SK-N-SH (cell line): Measurements from ENCODE around the gene GNB1L. TPM values are rescaled to one million over a fixed set of nuclear protein-coding genes. Genes with fewer than 3 reads are reported as not detected.

ENCODE experiments used
- CTCF ChIA-PET: fragments of 300-600, 350-600 bp; formaldehyde crosslinking; extraction: SDS; loops from one replicate; lab custom pipeline; 2021; lab: Yijun Ruan, JAX
- POLR2A ChIA-PET: fragments of 350-600 bp; sonication (Branson Sonifier 250); formaldehyde crosslinking; extraction: SDS; loops from one replicate; lab custom pipeline; 2020; ENCODE audit warnings: antibody characterized with exemption, inconsistent platforms; lab: Yijun Ruan, JAX
- DNase-seq: peaks from one replicate; pipeline ENCODE4 v3.0.0; 2012
- H2AFZ ChIP-seq: fragments of 200-600 bp; sonication (generic); 2 replicates; pipeline ENCODE4 v1.8.1; 2016; ENCODE audit warnings: antibody characterized with exemption, mild to moderate bottlenecking, low read depth
- H3F3A ChIP-seq: fragments of 200-600 bp; sonication (generic); replicated peaks from 2 replicates; pipeline ENCODE3; 2016; ENCODE audit warnings: antibody characterized with exemption, mild to moderate bottlenecking; ENCODE audit not compliant: insufficient read depth
- H3K27ac ChIP-seq, 2 experiments: fragments of 200-500 bp in 1 of 2; fragments of 200-600 bp in 1 of 2; sonication (Bioruptor generic) in 1 of 2; sonication (generic), shearing (Covaris generic) in 1 of 2; 2 replicates each; pipeline versions ENCODE4 v1.5.1 to v1.6.1; 2014 to 2016; ENCODE audit warnings: low read depth in 2 of 2, inconsistent platforms in 1 of 2, low read length in 1 of 2, mild to moderate bottlenecking in 1 of 2, mixed read lengths in 1 of 2
- H3K27me3 ChIP-seq: fragments of 200-600 bp; sonication (generic), shearing (Covaris generic); 2 replicates; pipeline ENCODE4 v1.6.1; 2016; ENCODE audit warnings: mixed run types; ENCODE audit not compliant: insufficient read depth
- H3K36me3 ChIP-seq, 2 experiments: fragments of 200-500 bp in 1 of 2; fragments of 200-600 bp in 1 of 2; sonication (Bioruptor generic) in 1 of 2; sonication (generic) in 1 of 2; replicated peaks in 1 of 2; 2 replicates each; pipeline versions ENCODE3 to v1.5.1; 2014 to 2016; ENCODE audit warnings: low read length in 1 of 2, mild to moderate bottlenecking in 1 of 2; ENCODE audit not compliant: insufficient read depth in 2 of 2, control insufficient read depth in 1 of 2
- H3K4me1 ChIP-seq, 2 experiments: fragments of 200-500 bp in 1 of 2; fragments of 200-600 bp in 1 of 2; sonication (Bioruptor generic) in 1 of 2; sonication (generic), shearing (Covaris generic) in 1 of 2; 2 replicates each; pipeline versions ENCODE4 v1.5.1 to v1.6.1; 2014 to 2016; ENCODE audit warnings: low read depth in 1 of 2, low read length in 1 of 2, mixed run types in 1 of 2; ENCODE audit not compliant: insufficient read depth in 2 of 2, control insufficient read depth in 1 of 2
- H3K4me2 ChIP-seq: fragments of 200-600 bp; sonication (generic), shearing (Covaris generic); 2 replicates; pipeline ENCODE4 v1.6.1; 2017; ENCODE audit warnings: mixed run types
- H3K4me3 ChIP-seq, 2 experiments: fragments of 200-500 bp in 1 of 2; fragments of 200-600 bp in 1 of 2; sonication (Bioruptor generic) in 1 of 2; sonication (generic), shearing (Covaris generic) in 1 of 2; 2 replicates each; pipeline versions ENCODE4 v1.5.1 to v1.8.1; 2014 to 2016; ENCODE audit warnings: low read depth in 2 of 2, inconsistent platforms in 1 of 2, low read length in 1 of 2, mild to moderate bottlenecking in 1 of 2, mixed read lengths in 1 of 2, moderate library complexity in 1 of 2
- H3K79me2 ChIP-seq: fragments of 200-600 bp; sonication (generic); 2 replicates; pipeline ENCODE4 v1.8.1; 2017; ENCODE audit warnings: mild to moderate bottlenecking; ENCODE audit not compliant: insufficient read depth
- H3K9ac ChIP-seq: fragments of 200-600 bp; sonication (generic); 2 replicates; pipeline ENCODE4 v1.6.1; 2017; ENCODE audit warnings: mixed run types
- H3K9me2 ChIP-seq: fragments of 200-600 bp; sonication (generic); 2 replicates; pipeline ENCODE4 v1.6.1; 2017; ENCODE audit warnings: mixed run types
- H3K9me3 ChIP-seq: fragments of 200-600 bp; sonication (generic); 2 replicates; pipeline ENCODE4 v1.6.1; 2017; ENCODE audit warnings: mixed run types, mild to moderate bottlenecking, moderate library complexity
- H4K20me1 ChIP-seq: fragments of 200-600 bp; sonication (generic); 2 replicates; pipeline ENCODE4 v1.6.1; 2017; ENCODE audit warnings: mild to moderate bottlenecking, mixed run types; ENCODE audit not compliant: insufficient read depth
- CHD2 ChIP-seq: fragments of 150-350 bp; IDR thresholded peaks from 2 replicates; pipeline ENCODE4 v1.6.1; 2018; ENCODE audit warnings: low read length; ENCODE audit not compliant: partially characterized antibody
- ELF1 ChIP-seq: IDR thresholded peaks from 2 replicates; pipeline ENCODE4 v1.4.0; 2012
- EP300 ChIP-seq, 2 experiments: IDR thresholded peaks; 2 replicates each; pipeline versions ENCODE4 v1.4.0 to v1.6.1; 2012; ENCODE audit warnings: borderline replicate concordance in 1 of 2, low read depth in 1 of 2, low read length in 1 of 2
- EZH2phosphoT487 ChIP-seq: fragments of 200-600 bp; sonication (generic); IDR thresholded peaks from 2 replicates; pipeline ENCODE4 v1.6.1; 2017; ENCODE audit warnings: low read depth, mixed run types, mild to moderate bottlenecking, antibody characterized with exemption, moderate library complexity, borderline replicate concordance
- FOXM1 ChIP-seq: IDR thresholded peaks from 2 replicates; pipeline ENCODE4 v1.4.0; 2012; ENCODE audit warnings: low read depth, mild to moderate bottlenecking
- GATA2 ChIP-seq: sonication (generic); formaldehyde crosslinking; IDR thresholded peaks from 2 replicates; pipeline ENCODE4 v1.5.0; 2020; ENCODE audit warnings: mild to moderate bottlenecking, missing genetic modification reagents
- JUND ChIP-seq: IDR thresholded peaks from 2 replicates; pipeline ENCODE4 v1.4.0; 2012
- MXI1 ChIP-seq: IDR thresholded peaks from 2 replicates; pipeline ENCODE4 v1.6.1; 2012; ENCODE audit warnings: mild to moderate bottlenecking, low read depth, low read length, improper control_type of control experiment
- RAD21 ChIP-seq: IDR thresholded peaks from 2 replicates; pipeline ENCODE4 v1.6.1; 2012; ENCODE audit warnings: mild to moderate bottlenecking, low read length
- RCOR1 ChIP-seq: fragments of 150-350 bp; IDR thresholded peaks from 2 replicates; pipeline ENCODE4 v1.6.1; 2017; ENCODE audit warnings: antibody characterized with exemption, low read length
- YY1 ChIP-seq: IDR thresholded peaks from 2 replicates; pipeline ENCODE4 v1.4.0; 2012; ENCODE audit warnings: low read depth, mild to moderate bottlenecking
- WGBS: methylation state at CpG from one replicate; pipeline ENCODE4 v1.1.6; 2017; ENCODE audit warnings: low lambda C conversion rate; 5-methylcytosine and 5-hydroxymethylcytosine counted together
- polyA plus RNA-seq, 3 experiments: library from polyadenylated mRNA; depleted of rRNA; stranded (reverse); fragments of >200 nt; gene quantifications; 2 replicates each; pipeline ENCODE4 v1.2.3, GENCODE V29; 2012
- TF ChIP-seq, protein P1 (sequence below): IDR thresholded peaks from 2 replicates; pipeline ENCODE4; 2012
- TF ChIP-seq, protein P2 (sequence below): IDR thresholded peaks from 2 replicates; pipeline ENCODE4 v1.4.0; 2012; ENCODE audit warnings: low read depth, borderline replicate concordance
- TF ChIP-seq, protein P3 (sequence below): fragments of 150-350 bp; IDR thresholded peaks from 2 replicates; pipeline ENCODE4 v1.6.1; 2016; ENCODE audit warnings: mild to moderate bottlenecking, low read depth, low read length
- TF ChIP-seq, protein P4 (sequence below): fragments of 200-600 bp; sonication (generic); IDR thresholded peaks from 2 replicates; pipeline ENCODE4 v1.6.1; 2017; ENCODE audit warnings: antibody characterized with exemption, mild to moderate bottlenecking, moderate library complexity
- TF ChIP-seq, protein P5 (sequence below): IDR thresholded peaks from 2 replicates; pipeline ENCODE4 v1.4.0; 2012; ENCODE audit warnings: low read depth, borderline replicate concordance

Gene GNB1L
- polyA plus RNA-seq, 1 of the 3 experiments (the other 2 are of a cell fraction): 5.9 TPM

DNA sequence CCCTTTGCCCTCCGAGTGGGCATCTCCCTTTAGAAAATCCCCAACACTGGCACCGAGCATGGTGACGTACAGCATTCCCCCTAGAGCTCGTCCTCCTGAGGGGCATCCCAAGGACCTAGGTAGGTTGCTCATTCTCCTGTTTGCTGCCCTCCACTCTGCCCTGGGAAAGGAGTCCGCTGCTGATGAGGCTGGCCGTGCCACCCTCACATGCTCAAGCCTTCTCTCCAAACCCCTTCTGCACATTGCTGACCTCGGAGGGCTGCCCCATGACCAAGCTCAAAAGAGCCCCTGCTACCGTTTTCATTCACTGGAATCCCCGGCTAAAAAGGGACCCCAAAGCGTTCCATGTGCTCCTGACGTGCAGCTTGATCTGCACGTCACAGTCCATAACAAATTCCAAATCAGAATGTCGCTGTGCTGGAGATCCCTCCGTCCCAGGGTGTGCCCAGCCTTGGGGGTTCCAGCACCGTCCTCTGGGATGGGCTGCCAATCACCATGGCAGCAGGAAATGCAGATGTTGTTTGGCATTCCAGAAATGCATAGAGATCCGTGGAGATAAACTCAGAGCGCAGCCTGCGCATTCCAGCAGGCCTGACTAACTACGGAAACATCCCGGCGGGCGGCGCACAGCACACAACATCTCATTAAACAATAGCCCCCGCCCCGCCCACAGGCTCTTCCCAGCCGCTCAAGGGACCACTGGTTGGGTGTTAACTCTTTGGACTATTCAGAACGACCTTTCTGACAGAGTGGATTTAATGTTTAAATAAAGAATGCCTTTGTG lies 26.3 kb upstream of the GNB1L start (continued):
- TF ChIP-seq, protein P1, sequence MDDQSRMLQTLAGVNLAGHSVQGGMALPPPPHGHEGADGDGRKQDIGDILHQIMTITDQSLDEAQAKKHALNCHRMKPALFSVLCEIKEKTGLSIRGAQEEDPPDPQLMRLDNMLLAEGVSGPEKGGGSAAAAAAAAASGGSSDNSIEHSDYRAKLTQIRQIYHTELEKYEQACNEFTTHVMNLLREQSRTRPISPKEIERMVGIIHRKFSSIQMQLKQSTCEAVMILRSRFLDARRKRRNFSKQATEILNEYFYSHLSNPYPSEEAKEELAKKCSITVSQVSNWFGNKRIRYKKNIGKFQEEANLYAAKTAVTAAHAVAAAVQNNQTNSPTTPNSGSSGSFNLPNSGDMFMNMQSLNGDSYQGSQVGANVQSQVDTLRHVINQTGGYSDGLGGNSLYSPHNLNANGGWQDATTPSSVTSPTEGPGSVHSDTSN: peak; percentile 96

DNA sequence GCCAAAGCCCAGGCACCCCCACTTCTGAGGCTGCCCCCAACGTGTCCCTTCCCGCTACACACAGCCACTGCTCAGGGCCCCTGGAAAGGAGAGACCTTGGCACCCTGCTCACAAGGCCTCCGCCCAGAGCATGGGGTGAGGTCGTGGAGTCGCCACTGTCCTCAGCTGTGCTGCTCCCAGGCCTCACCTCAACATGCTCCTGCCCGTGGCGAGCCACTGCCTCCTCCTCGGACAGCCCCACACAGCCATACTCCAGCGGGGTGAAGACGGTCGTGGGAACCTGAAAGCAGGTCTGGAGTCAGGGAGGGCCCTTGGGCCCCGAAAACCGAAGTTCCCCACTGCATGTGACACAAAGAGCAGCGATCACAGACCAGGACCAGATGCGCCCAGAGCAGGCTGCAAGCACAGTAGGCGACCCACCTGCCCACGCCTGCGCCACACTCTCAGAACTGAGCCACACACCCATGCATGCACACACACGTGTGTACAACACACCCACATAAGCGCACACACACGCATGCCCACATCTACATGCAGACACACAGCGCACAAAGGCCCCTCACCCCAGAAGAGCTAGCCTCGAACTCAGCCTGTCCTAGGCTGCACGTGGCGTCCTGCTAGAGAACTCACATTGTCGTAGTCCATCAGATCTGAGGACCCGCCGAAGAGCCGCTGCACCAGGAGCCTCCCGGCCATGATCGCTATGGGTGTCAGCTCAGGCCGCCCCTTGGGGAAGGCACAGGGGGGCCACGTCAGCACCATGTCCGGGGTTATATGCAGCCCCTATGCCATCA lies 25.5 kb upstream of the GNB1L start:
- CTCF ChIA-PET: interaction anchor here (1.0 to 6.1 kb wide), 5 partner anchors 12 to 150 kb away, joined by 4 to 64 read pairs (median 6); no protein-coding TSS in a partner anchor
- POLR2A ChIA-PET: no interaction called here
- DNase-seq: peak; percentile 36
- Histone ChIP-seq H3K9ac (peak overlapping the region; percentile 51; the same call in 1 of the 2 replicates), H3K9me2 (no peaks in the 10 kb centered on the region), H3K9me3 (no peaks in the 10 kb centered on the region), H3F3A (peaks cover 18% of the 10 kb centered on the region), H2AFZ (no peak overlapping the region), H3K27me3 (no peaks in the 10 kb centered on the region), H3K4me3 (no peak overlapping the region; a peak in 1 of 4 replicates), H4K20me1 (no peaks in the 10 kb centered on the region), H3K4me2 (peak overlapping the region; percentile 52), H3K36me3 (no peaks in the 10 kb centered on the region), H3K27ac (peak overlapping the region in 1 of 2 experiments; percentile 73; a peak in 2 of 4 replicates), H3K79me2 (peaks cover 26% of the 10 kb centered on the region; the same call in 1 of the 2 replicates), H3K4me1 (peaks cover 41 to 46% of the 10 kb centered on the region in 2 experiments; a peak in 3 of 4 replicates)
- WGBS: 92% methylated on average over 23 of the region's 34 CpGs
- TF ChIP-seq, protein P2, sequence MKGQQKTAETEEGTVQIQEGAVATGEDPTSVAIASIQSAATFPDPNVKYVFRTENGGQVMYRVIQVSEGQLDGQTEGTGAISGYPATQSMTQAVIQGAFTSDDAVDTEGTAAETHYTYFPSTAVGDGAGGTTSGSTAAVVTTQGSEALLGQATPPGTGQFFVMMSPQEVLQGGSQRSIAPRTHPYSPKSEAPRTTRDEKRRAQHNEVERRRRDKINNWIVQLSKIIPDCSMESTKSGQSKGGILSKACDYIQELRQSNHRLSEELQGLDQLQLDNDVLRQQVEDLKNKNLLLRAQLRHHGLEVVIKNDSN: no peak
- TF ChIP-seq RAD21 (no peak), ELF1 (no peak), EZH2phosphoT487 (no peak), MXI1 (no peak), CHD2 (no peak), GATA2 (no peak), RCOR1 (no peak), JUND (no peak), YY1 (no peak), EP300 (IDR thresholded peaks at IDR 0.05; ENCODE audit: borderline replicate concordance in 1 of 2, low read depth in 1 of 2, low read length in 1 of 2) (no peak), FOXM1 (no peak)
- TF ChIP-seq, protein P3, sequence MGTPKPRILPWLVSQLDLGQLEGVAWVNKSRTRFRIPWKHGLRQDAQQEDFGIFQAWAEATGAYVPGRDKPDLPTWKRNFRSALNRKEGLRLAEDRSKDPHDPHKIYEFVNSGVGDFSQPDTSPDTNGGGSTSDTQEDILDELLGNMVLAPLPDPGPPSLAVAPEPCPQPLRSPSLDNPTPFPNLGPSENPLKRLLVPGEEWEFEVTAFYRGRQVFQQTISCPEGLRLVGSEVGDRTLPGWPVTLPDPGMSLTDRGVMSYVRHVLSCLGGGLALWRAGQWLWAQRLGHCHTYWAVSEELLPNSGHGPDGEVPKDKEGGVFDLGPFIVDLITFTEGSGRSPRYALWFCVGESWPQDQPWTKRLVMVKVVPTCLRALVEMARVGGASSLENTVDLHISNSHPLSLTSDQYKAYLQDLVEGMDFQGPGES: no peak
- TF ChIP-seq, protein P4, sequence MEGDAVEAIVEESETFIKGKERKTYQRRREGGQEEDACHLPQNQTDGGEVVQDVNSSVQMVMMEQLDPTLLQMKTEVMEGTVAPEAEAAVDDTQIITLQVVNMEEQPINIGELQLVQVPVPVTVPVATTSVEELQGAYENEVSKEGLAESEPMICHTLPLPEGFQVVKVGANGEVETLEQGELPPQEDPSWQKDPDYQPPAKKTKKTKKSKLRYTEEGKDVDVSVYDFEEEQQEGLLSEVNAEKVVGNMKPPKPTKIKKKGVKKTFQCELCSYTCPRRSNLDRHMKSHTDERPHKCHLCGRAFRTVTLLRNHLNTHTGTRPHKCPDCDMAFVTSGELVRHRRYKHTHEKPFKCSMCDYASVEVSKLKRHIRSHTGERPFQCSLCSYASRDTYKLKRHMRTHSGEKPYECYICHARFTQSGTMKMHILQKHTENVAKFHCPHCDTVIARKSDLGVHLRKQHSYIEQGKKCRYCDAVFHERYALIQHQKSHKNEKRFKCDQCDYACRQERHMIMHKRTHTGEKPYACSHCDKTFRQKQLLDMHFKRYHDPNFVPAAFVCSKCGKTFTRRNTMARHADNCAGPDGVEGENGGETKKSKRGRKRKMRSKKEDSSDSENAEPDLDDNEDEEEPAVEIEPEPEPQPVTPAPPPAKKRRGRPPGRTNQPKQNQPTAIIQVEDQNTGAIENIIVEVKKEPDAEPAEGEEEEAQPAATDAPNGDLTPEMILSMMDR: no peak
- TF ChIP-seq, protein P5, sequence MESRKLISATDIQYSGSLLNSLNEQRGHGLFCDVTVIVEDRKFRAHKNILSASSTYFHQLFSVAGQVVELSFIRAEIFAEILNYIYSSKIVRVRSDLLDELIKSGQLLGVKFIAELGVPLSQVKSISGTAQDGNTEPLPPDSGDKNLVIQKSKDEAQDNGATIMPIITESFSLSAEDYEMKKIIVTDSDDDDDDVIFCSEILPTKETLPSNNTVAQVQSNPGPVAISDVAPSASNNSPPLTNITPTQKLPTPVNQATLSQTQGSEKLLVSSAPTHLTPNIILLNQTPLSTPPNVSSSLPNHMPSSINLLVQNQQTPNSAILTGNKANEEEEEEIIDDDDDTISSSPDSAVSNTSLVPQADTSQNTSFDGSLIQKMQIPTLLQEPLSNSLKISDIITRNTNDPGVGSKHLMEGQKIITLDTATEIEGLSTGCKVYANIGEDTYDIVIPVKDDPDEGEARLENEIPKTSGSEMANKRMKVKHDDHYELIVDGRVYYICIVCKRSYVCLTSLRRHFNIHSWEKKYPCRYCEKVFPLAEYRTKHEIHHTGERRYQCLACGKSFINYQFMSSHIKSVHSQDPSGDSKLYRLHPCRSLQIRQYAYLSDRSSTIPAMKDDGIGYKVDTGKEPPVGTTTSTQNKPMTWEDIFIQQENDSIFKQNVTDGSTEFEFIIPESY: no peak
